ENCODE results near the gene IL1RAPL2. TPM values are rescaled to one million over a fixed set of nuclear protein-coding genes. Genes with fewer than 3 reads are reported as not detected.
"Not testable (repeated sequence)": the region's sequence is repeated elsewhere in the genome, so short reads cannot be mapped to it uniquely, and the experiment has no call there.

Gene IL1RAPL2
- total RNA-seq, 1 donor from 2014 or later: 1.0 TPM

DNA sequence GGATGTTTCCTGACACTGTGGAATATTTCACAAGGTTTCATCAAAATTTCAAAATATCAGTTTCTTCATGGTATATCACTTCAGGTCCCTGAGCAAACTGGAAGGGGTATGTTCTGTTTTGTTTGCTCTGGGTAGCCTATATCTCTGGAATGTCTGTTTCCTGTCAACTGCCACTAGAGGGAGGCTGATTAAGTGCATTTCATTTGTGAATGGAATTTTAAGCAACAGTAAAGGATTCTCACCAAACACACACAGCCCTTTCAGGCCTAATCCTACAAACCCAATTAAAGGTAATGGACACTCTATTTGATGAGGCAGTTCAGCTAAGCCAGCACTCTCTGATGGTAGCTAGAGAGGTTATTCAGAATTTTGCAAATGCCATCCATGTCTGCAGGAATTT is 347.3 kb downstream of the IL1RAPL2 start:
- Histone ChIP-seq H3K9me3 (ENCODE audit: control insufficient read depth in 3 of 3, low read length in 3 of 3) (no peaks in the 10 kb centered on the region), H3K9ac (ENCODE audit: low read depth in 1 of 3, low read length in 3 of 3) (no peak overlapping the region), H3K27me3 (ENCODE audit: control insufficient read depth in 3 of 3, insufficient read depth in 3 of 3, low read length in 3 of 3) (no peaks in the 10 kb centered on the region), H3K27ac (ENCODE audit: low read depth, low read length) (no peak overlapping the region), H3K4me1 (ENCODE audit: control insufficient read depth in 3 of 3, insufficient read depth in 3 of 3, low read length in 3 of 3) (no peaks in the 10 kb centered on the region), H3K4me3 (ENCODE audit: low read length in 3 of 3) (no peak overlapping the region), H3K36me3 (ENCODE audit: control insufficient read depth in 3 of 3, insufficient read depth in 3 of 3, low read length in 3 of 3) (no peaks in the 10 kb centered on the region)

DNA sequence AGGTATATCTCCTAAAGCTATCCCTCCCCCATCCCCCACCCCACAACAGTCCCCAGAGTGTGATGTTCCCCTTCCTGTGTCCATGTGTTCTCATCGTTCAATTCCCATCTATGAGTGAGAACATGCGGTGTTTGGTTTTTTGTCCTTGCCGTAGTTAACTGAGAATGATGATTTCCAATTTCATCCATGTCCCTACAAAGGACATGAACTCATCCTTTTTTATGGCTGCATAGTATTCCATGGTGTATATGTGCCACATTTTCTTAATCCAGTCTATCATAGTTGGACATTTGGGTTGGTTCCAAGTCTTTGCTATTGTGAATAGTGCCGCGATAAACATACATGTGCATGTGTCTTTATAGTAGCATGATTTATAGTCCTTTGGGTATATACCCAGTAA is 348.7 kb downstream of the IL1RAPL2 start:
- not testable (repeated sequence) for H3K36me3 ChIP-seq (ENCODE audit: control insufficient read depth in 3 of 3, insufficient read depth in 3 of 3, low read length in 3 of 3); H3K27me3 ChIP-seq (ENCODE audit: control insufficient read depth in 3 of 3, insufficient read depth in 3 of 3, low read length in 3 of 3); H3K4me1 ChIP-seq (ENCODE audit: control insufficient read depth in 3 of 3, insufficient read depth in 3 of 3, low read length in 3 of 3); H3K9ac ChIP-seq (ENCODE audit: low read depth in 1 of 3, low read length in 3 of 3); H3K9me3 ChIP-seq (ENCODE audit: control insufficient read depth in 3 of 3, low read length in 3 of 3); H3K4me3 ChIP-seq (ENCODE audit: low read length in 3 of 3); H3K27ac ChIP-seq (ENCODE audit: low read depth, low read length)

DNA sequence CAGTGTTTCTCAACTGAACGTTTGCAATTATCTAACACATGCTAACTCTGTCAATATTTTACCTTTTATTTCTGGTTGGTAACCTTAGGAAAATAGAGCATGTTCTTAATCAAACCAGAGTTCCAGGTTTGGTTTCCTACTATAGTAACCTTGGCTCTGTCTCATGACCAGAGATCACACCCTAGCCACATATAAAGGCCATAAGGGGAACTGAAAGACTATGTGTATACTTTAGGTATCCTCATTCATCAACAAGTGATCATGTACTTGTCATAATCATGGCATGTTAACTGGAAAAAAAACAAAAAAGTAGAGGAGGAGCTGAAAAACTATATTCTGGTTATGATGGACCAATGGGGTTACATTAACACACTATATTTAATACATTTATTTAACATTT is 352.1 kb downstream of the IL1RAPL2 start:
- Histone ChIP-seq H3K36me3 (ENCODE audit: control insufficient read depth in 3 of 3, insufficient read depth in 3 of 3, low read length in 3 of 3) (no peaks in the 10 kb centered on the region), H3K27me3 (ENCODE audit: control insufficient read depth in 3 of 3, insufficient read depth in 3 of 3, low read length in 3 of 3) (no peaks in the 10 kb centered on the region), H3K27ac (ENCODE audit: low read depth, low read length) (no peak overlapping the region), H3K9ac (ENCODE audit: low read depth in 1 of 3, low read length in 3 of 3) (no peak overlapping the region), H3K9me3 (ENCODE audit: control insufficient read depth in 3 of 3, low read length in 3 of 3) (no peaks in the 10 kb centered on the region), H3K4me1 (ENCODE audit: control insufficient read depth in 3 of 3, insufficient read depth in 3 of 3, low read length in 3 of 3) (no peaks in the 10 kb centered on the region), H3K4me3 (ENCODE audit: low read length in 3 of 3) (no peak overlapping the region)

DNA sequence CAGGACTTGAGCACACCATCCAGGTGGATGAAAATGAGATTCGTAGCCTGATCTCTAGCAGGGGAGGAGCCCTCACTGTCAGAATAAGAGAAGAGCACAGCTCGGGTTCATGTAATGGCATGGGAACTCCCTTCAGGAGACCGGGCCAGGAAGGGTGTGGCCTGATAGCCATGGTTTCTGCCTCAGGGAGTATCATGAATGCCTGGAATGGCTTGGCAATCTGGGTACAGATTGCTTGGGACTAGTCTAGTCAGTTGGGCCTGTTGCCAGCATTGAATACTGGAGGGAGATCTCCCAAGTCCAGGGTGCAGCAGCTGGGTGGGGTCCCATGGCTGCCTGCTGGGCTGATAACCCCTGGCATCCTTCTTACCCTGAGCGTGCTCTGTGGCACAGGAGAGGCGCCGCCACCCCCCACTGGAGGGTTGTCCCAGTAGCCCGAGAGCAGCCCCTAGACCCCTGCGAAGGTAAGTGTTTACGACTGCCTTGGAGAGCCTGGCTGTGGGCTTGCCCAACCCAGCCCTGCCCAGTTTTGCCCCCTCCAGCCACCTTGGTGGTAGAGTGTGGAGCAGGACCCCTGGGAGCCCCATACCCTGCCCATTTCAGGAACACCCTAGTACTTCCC is 355.7 kb downstream of the IL1RAPL2 start:
- no peak overlapping the region for H3K4me3 ChIP-seq (ENCODE audit: low read length in 3 of 3)
- H3K27me3 ChIP-seq (ENCODE audit: control insufficient read depth in 3 of 3, insufficient read depth in 3 of 3, low read length in 3 of 3): no peaks in the 10 kb centered on the region

DNA sequence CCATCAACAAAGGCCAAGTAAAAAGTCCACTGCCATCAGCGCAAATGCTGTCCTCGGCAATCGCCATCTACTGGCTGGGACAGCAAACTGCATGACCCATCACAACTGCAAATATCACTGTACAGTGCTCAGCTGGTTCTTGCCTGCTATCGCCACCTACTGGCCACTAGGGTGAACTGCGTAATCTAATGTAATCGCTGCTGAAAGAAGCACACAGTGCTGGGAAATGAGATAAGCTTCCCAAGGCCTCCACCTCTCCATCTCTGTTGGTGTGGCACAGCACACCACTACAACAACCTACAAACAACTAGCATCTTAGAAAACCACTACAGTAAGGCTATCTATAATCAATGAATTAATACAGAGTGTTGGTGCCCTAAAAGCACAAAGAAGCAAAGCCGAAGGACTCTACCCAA is 356.2 kb downstream of the IL1RAPL2 start:
- Histone ChIP-seq H3K9ac (ENCODE audit: low read depth in 1 of 3, low read length in 3 of 3) (no peak overlapping the region), H3K27me3 (ENCODE audit: control insufficient read depth in 3 of 3, insufficient read depth in 3 of 3, low read length in 3 of 3) (no peaks in the 10 kb centered on the region), H3K27ac (ENCODE audit: low read depth, low read length) (no peak overlapping the region), H3K4me1 (ENCODE audit: control insufficient read depth in 3 of 3, insufficient read depth in 3 of 3, low read length in 3 of 3) (no peaks in the 10 kb centered on the region), H3K9me3 (ENCODE audit: control insufficient read depth in 3 of 3, low read length in 3 of 3) (peaks cover 0 to 2% (median 0%) of the 10 kb centered on the region in 3 donors), H3K4me3 (ENCODE audit: low read length in 3 of 3) (no peak overlapping the region), H3K36me3 (ENCODE audit: control insufficient read depth in 3 of 3, insufficient read depth in 3 of 3, low read length in 3 of 3) (no peaks in the 10 kb centered on the region)

More for the DNA sequence above, 355.7 kb downstream of the IL1RAPL2 start:
- H3K36me3 ChIP-seq (ENCODE audit: control insufficient read depth in 3 of 3, insufficient read depth in 3 of 3, low read length in 3 of 3): no peaks in the 10 kb centered on the region
- no peak overlapping the region for H3K9ac ChIP-seq (ENCODE audit: low read depth in 1 of 3, low read length in 3 of 3)
- no peak overlapping the region for H3K27ac ChIP-seq (ENCODE audit: low read depth, low read length)
- peaks cover 0 to 2% (median 0%) of the 10 kb centered on the region in 3 donors for H3K9me3 ChIP-seq (ENCODE audit: control insufficient read depth in 3 of 3, low read length in 3 of 3)
- no peaks in the 10 kb centered on the region for H3K4me1 ChIP-seq (ENCODE audit: control insufficient read depth in 3 of 3, insufficient read depth in 3 of 3, low read length in 3 of 3)

DNA sequence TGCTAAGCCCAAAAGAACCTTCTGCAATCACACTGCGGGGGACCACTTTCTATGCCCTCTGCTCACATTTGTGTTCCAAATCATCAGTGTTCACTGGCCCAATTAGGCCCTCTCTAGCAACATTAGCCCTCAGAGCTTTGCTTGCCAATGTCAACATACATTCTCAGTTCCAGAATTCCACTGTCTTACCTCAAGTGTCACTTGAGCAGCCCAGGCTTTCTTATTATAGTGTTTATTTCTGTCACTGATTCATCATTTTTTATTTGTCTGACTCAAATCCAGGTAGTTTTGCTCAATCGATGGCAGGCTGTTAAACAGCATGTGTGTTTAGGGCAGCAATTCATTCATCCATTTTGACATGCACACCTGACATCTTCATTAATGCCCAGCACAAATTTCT is 363.3 kb downstream of the IL1RAPL2 start:
- no peaks in the 10 kb centered on the region for H3K4me1 ChIP-seq (ENCODE audit: control insufficient read depth in 3 of 3, insufficient read depth in 3 of 3, low read length in 3 of 3)

DNA sequence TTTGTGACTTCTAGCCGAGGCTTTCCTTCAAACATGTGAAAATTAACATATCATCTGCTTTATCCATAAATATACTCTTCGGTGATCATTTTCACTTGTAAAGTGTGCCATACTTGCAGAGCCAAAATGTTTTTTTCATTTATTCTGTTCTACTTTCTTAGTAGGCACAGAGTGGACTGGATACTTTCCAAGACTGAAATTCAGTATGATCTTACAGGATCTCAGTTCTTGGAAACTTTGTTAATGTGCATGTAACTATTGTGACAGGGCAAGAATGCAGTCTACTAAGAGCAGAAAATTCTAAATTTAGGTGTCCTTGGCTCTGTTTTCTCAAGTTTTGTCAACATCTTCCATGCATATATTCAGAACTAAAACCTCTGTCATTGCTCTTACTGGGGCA is 369.6 kb downstream of the IL1RAPL2 start:
- H3K36me3 ChIP-seq (ENCODE audit: control insufficient read depth in 3 of 3, insufficient read depth in 3 of 3, low read length in 3 of 3): no peaks in the 10 kb centered on the region
- no peaks in the 10 kb centered on the region for H3K27me3 ChIP-seq (ENCODE audit: control insufficient read depth in 3 of 3, insufficient read depth in 3 of 3, low read length in 3 of 3)
- no peaks in the 10 kb centered on the region for H3K9me3 ChIP-seq (ENCODE audit: control insufficient read depth in 3 of 3, low read length in 3 of 3)
- no peak overlapping the region for H3K9ac ChIP-seq (ENCODE audit: low read depth in 1 of 3, low read length in 3 of 3)
- H3K4me3 ChIP-seq (ENCODE audit: low read length in 3 of 3): no peak overlapping the region
- H3K27ac ChIP-seq (ENCODE audit: low read depth, low read length): no peak overlapping the region
- no peaks in the 10 kb centered on the region for H3K4me1 ChIP-seq (ENCODE audit: control insufficient read depth in 3 of 3, insufficient read depth in 3 of 3, low read length in 3 of 3)

More for the DNA sequence above, 363.3 kb downstream of the IL1RAPL2 start:
- no peaks in the 10 kb centered on the region for H3K9me3 ChIP-seq (ENCODE audit: control insufficient read depth in 3 of 3, low read length in 3 of 3)
- no peaks in the 10 kb centered on the region for H3K36me3 ChIP-seq (ENCODE audit: control insufficient read depth in 3 of 3, insufficient read depth in 3 of 3, low read length in 3 of 3)
- H3K27ac ChIP-seq (ENCODE audit: low read depth, low read length): no peak overlapping the region
- H3K4me3 ChIP-seq (ENCODE audit: low read length in 3 of 3): no peak overlapping the region
- H3K9ac ChIP-seq (ENCODE audit: low read depth in 1 of 3, low read length in 3 of 3): no peak overlapping the region
- no peaks in the 10 kb centered on the region for H3K27me3 ChIP-seq (ENCODE audit: control insufficient read depth in 3 of 3, insufficient read depth in 3 of 3, low read length in 3 of 3)

DNA sequence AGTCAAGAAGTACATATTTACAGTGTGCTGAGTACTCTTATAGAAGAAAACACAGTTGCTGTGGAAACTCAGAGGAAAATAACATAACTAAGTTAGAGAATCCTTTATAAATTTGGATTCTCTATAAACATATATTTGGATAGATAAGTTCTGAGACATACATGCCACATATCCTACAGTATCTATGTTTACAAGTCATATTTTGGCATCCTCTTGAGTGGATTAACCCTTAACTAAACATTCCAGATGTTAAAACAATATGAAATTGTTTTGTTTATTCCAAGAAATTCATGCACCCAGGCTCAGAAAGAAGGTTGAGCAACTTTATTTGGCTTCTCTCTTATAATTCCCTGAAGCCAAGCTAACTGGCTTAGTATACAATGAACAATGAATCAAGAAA is 387.3 kb downstream of the IL1RAPL2 start:
- Histone ChIP-seq H3K9ac (ENCODE audit: low read depth in 1 of 3, low read length in 3 of 3) (no peak overlapping the region), H3K36me3 (ENCODE audit: control insufficient read depth in 3 of 3, insufficient read depth in 3 of 3, low read length in 3 of 3) (no peaks in the 10 kb centered on the region), H3K9me3 (ENCODE audit: control insufficient read depth in 3 of 3, low read length in 3 of 3) (no peaks in the 10 kb centered on the region)

DNA sequence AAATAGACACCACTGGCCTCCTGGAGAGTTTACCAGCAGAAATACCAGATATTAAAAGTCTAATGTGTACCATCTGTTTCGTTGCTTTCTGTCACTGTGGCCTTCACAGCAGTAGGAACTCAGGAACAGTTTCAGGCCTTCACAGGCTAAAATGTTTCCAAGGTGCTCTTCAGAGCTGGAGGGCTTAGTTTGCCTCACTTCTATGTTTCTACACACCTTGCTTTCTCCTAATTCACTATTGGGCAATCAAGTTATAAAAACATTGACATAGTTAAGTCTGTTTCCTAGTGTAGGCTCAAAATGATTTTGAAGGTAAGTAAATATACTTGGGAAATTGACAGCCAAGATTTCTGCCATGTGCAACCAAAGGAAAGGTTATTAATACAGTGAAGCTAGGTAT is 395.9 kb downstream of the IL1RAPL2 start:
- H3K27me3 ChIP-seq (ENCODE audit: control insufficient read depth in 3 of 3, insufficient read depth in 3 of 3, low read length in 3 of 3): no peaks in the 10 kb centered on the region
- no peaks in the 10 kb centered on the region for H3K9me3 ChIP-seq (ENCODE audit: control insufficient read depth in 3 of 3, low read length in 3 of 3)
- H3K9ac ChIP-seq (ENCODE audit: low read depth in 1 of 3, low read length in 3 of 3): no peak overlapping the region
- no peak overlapping the region for H3K27ac ChIP-seq (ENCODE audit: low read depth, low read length)
- no peaks in the 10 kb centered on the region for H3K36me3 ChIP-seq (ENCODE audit: control insufficient read depth in 3 of 3, insufficient read depth in 3 of 3, low read length in 3 of 3)
- no peaks in the 10 kb centered on the region for H3K4me1 ChIP-seq (ENCODE audit: control insufficient read depth in 3 of 3, insufficient read depth in 3 of 3, low read length in 3 of 3)
- no peak overlapping the region for H3K4me3 ChIP-seq (ENCODE audit: low read length in 3 of 3)

More for the DNA sequence above, 387.3 kb downstream of the IL1RAPL2 start:
- no peaks in the 10 kb centered on the region for H3K4me1 ChIP-seq (ENCODE audit: control insufficient read depth in 3 of 3, insufficient read depth in 3 of 3, low read length in 3 of 3)
- no peak overlapping the region for H3K27ac ChIP-seq (ENCODE audit: low read depth, low read length)
- H3K4me3 ChIP-seq (ENCODE audit: low read length in 3 of 3): no peak overlapping the region
- no peaks in the 10 kb centered on the region for H3K27me3 ChIP-seq (ENCODE audit: control insufficient read depth in 3 of 3, insufficient read depth in 3 of 3, low read length in 3 of 3)

DNA sequence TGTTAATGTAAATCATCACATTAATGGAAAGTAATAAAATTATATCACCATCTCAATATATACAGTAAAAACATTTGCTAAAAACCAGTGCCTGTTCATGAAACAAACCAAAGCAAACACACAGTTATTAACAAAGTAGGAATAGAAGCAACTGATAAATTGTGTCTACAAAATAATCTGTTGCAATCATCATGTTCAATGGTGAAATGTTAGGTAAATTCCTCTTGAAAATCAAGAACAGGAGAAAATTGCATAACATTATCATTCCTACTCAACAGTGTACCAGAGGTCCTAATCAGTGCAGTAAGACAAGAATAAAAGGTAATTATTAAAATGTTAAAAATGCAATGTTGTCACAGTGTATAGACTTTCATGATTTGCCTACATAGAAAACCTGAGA is 402.2 kb downstream of the IL1RAPL2 start:
- Histone ChIP-seq H3K9me3 (ENCODE audit: control insufficient read depth in 3 of 3, low read length in 3 of 3) (no peaks in the 10 kb centered on the region), H3K27ac (ENCODE audit: low read depth, low read length) (no peak overlapping the region), H3K27me3 (ENCODE audit: control insufficient read depth in 3 of 3, insufficient read depth in 3 of 3, low read length in 3 of 3) (no peaks in the 10 kb centered on the region), H3K36me3 (ENCODE audit: control insufficient read depth in 3 of 3, insufficient read depth in 3 of 3, low read length in 3 of 3) (no peaks in the 10 kb centered on the region), H3K4me3 (ENCODE audit: low read length in 3 of 3) (no peak overlapping the region), H3K9ac (ENCODE audit: low read depth in 1 of 3, low read length in 3 of 3) (no peak overlapping the region), H3K4me1 (ENCODE audit: control insufficient read depth in 3 of 3, insufficient read depth in 3 of 3, low read length in 3 of 3) (no peaks in the 10 kb centered on the region)

All from skeletal muscle tissue (tissue), 4 donors.